Stomach (tissue), 4 donors: Measurements from ENCODE around the gene TLR2.

Source experiments
- POLR2AphosphoS5 ChIP-seq, 3 donors: sonication (generic); formaldehyde crosslinking; IDR thresholded peaks; one replicate each; pipeline ENCODE4 v1.6.1; 2016; ENCODE audit warnings: antibody characterized with exemption in 3 of 3
- TF ChIP-seq, protein P1 (sequence below), 7 experiments: fragments of 450-650 bp in 4 of 7; fragments of 200-600 bp in 3 of 7; sonication (generic) in 3 of 7; IDR thresholded peaks; one replicate each; pipeline ENCODE4 v1.5.1; 2016 to 2019; ENCODE audit warnings: antibody characterized with exemption in 7 of 7, control low read depth in 2 of 7, mild to moderate bottlenecking in 1 of 7

DNA sequence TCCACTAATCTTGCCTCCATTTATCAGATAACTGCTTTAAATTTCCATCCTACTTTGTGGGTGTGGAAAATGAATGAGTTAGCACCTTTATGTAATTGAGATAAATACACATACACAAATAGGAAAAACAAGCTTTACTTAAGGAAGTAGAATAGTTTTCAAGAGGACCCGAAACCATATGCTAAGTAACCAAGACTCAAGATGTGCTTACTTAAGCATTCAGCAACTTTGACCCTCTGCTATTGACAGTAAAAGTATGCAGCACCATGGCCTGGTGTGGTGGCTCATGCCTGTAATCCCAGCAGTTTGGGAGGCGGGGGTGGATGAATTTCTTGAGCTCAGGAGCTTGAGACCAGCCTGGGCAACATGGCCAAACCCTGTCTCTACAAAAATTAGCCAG lies 45.8 kb downstream of the TLR2 start:
- TF ChIP-seq, protein P1, sequence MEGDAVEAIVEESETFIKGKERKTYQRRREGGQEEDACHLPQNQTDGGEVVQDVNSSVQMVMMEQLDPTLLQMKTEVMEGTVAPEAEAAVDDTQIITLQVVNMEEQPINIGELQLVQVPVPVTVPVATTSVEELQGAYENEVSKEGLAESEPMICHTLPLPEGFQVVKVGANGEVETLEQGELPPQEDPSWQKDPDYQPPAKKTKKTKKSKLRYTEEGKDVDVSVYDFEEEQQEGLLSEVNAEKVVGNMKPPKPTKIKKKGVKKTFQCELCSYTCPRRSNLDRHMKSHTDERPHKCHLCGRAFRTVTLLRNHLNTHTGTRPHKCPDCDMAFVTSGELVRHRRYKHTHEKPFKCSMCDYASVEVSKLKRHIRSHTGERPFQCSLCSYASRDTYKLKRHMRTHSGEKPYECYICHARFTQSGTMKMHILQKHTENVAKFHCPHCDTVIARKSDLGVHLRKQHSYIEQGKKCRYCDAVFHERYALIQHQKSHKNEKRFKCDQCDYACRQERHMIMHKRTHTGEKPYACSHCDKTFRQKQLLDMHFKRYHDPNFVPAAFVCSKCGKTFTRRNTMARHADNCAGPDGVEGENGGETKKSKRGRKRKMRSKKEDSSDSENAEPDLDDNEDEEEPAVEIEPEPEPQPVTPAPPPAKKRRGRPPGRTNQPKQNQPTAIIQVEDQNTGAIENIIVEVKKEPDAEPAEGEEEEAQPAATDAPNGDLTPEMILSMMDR (IDR thresholded peaks at IDR 0.05), result no peak
- TF ChIP-seq POLR2AphosphoS5 (IDR thresholded peaks at IDR 0.05), result no peak
